ENCODE results near the gene SPATS2L. TPM values are rescaled to one million over a fixed set of nuclear protein-coding genes. Genes with fewer than 3 reads are reported as not detected.

The SPATS2L gene
- total RNA-seq, 6 donors from 2014 or later: 57.6 to 127 (median 80.4) TPM

DNA sequence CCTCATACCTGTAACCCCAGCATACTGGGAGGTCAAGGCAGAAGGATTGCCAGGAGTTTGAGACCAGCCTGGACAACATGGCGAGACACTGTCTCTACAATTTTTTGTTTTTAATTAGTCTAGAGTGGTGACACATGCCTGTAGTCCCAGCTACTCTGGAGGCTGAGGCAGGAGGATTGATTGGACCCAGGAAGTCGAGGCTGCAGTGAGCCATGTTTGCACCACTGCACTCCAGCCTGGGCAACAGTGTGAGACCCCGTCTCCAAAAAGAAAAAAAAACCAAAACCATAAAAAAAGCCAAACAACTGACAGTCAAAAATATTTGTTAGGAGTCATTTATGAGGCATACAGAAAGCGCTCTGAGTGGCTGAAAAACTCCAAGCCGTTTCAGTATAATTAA is 107.9 kb downstream of the SPATS2L start:
- TF ChIP-seq POLR2AphosphoS5 (IDR thresholded peaks at IDR 0.05): no peak
- no peak for TF ChIP-seq POLR2A (IDR thresholded peaks at IDR 0.05)
- TF ChIP-seq, protein P1, sequence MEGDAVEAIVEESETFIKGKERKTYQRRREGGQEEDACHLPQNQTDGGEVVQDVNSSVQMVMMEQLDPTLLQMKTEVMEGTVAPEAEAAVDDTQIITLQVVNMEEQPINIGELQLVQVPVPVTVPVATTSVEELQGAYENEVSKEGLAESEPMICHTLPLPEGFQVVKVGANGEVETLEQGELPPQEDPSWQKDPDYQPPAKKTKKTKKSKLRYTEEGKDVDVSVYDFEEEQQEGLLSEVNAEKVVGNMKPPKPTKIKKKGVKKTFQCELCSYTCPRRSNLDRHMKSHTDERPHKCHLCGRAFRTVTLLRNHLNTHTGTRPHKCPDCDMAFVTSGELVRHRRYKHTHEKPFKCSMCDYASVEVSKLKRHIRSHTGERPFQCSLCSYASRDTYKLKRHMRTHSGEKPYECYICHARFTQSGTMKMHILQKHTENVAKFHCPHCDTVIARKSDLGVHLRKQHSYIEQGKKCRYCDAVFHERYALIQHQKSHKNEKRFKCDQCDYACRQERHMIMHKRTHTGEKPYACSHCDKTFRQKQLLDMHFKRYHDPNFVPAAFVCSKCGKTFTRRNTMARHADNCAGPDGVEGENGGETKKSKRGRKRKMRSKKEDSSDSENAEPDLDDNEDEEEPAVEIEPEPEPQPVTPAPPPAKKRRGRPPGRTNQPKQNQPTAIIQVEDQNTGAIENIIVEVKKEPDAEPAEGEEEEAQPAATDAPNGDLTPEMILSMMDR (IDR thresholded peaks at IDR 0.05): no peak
- no peak for TF ChIP-seq EP300 (IDR thresholded peaks at IDR 0.05)
- Histone ChIP-seq H3K4me3 (no peak overlapping the region), H3K36me3 (peaks cover 0 to 7% (median 4%) of the 10 kb centered on the region in 4 donors), H3K27ac (no peak overlapping the region), H3K4me1 (no peaks in the 10 kb centered on the region), H3K27me3 (no peaks in the 10 kb centered on the region), H3K9me3 (no peaks in the 10 kb centered on the region)
- no peak for ATAC-seq (ENCODE audit: low FRiP score in 2 of 2)
- no peak for DNase-seq
- WGBS, 2 donors: 93 to 95% methylated on average over 5 of the region's 5 CpGs

GRCh38 chr2:200415455-200415854 is 109.0 kb downstream of the SPATS2L start:
- no peak overlapping the region for H3K27ac ChIP-seq
- no peak overlapping the region for H3K4me3 ChIP-seq
- H3K9me3 ChIP-seq: no peaks in the 10 kb centered on the region
- no peaks in the 10 kb centered on the region for H3K27me3 ChIP-seq
- DNase-seq (no peak), ATAC-seq (ENCODE audit: low FRiP score in 2 of 2) (no peak)
- TF ChIP-seq, protein P1 (IDR thresholded peaks at IDR 0.05): no peak
- no peak for TF ChIP-seq POLR2AphosphoS5 (IDR thresholded peaks at IDR 0.05)
- no peak for TF ChIP-seq EP300 (IDR thresholded peaks at IDR 0.05)
- no peak for TF ChIP-seq POLR2A (IDR thresholded peaks at IDR 0.05)
- no peaks in the 10 kb centered on the region for H3K4me1 ChIP-seq
- H3K36me3 ChIP-seq: peaks cover 0 to 18% (median 11%) of the 10 kb centered on the region in 4 donors
- WGBS, 2 donors: 96 to 97% methylated on average over 2 of the region's 2 CpGs

- 89% methylated on average over 8 of the region's 8 CpGs for WGBS, 2 donors
- Histone ChIP-seq H3K27ac (no peak overlapping the region), H3K4me1 (no peaks in the 10 kb centered on the region), H3K4me3 (no peak overlapping the region), H3K36me3 (peaks cover 0 to 32% (median 16%) of the 10 kb centered on the region in 4 donors), H3K9me3 (no peaks in the 10 kb centered on the region), H3K27me3 (no peaks in the 10 kb centered on the region)
- DNase-seq: no peak
- TF ChIP-seq POLR2A (IDR thresholded peaks at IDR 0.05) (no peak), EP300 (IDR thresholded peaks at IDR 0.05) (no peak), POLR2AphosphoS5 (IDR thresholded peaks at IDR 0.05) (no peak)
- TF ChIP-seq, protein P1 (IDR thresholded peaks at IDR 0.05): no peak
- ATAC-seq (ENCODE audit: low FRiP score in 2 of 2): no peak
These were observed 110.4 kb downstream of the SPATS2L start for GRCh38 chr2:200416878-200417277.

DNA sequence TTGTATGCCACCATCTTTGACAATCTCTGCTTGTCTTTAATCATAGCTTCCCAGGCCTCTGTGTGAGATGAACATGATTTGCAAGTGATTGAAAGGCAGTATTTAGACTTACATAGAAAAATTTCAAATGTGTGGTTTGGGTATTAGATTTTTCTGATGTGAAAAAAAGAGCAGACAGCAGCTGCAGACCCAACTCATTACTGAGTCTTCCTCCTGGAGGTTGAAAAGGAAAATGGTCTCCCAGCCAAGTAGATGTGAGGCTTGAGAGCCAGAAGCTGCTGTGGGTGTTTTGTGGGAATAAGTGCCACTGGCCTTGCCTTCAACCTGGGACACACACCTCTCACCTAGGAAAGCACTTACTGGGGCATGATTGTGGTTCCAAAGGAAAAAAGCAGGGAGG is 110.9 kb downstream of the SPATS2L start:
- Histone ChIP-seq H3K4me1 (no peaks in the 10 kb centered on the region), H3K9me3 (no peaks in the 10 kb centered on the region), H3K27me3 (no peaks in the 10 kb centered on the region), H3K36me3 (peaks cover 0 to 32% (median 17%) of the 10 kb centered on the region in 4 donors), H3K27ac (no peak overlapping the region), H3K4me3 (no peak overlapping the region)
- ATAC-seq (ENCODE audit: low FRiP score in 2 of 2) (no peak), DNase-seq (no peak)
- TF ChIP-seq POLR2AphosphoS5 (IDR thresholded peaks at IDR 0.05) (no peak), POLR2A (IDR thresholded peaks at IDR 0.05) (no peak), EP300 (IDR thresholded peaks at IDR 0.05) (no peak)
- TF ChIP-seq, protein P1 (IDR thresholded peaks at IDR 0.05): no peak

DNA sequence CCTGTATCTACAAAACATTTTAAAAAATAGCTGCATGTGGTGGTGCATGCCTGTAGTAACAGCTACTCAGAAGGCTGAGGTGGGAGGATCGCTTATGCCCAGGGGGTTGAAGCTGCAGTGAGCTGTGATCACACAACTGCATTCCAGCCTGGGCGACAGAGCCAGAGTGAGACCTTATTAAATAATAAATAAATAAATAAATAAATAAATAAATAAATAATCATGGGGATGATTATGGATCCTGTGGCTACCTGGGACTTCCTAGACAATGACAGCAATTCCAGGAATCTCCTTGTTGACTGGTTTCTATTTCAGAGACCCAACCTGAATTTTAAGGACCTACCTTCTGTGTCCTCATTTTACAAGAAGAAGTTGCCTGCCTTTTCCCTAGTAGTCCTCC is 111.9 kb downstream of the SPATS2L start:
- Histone ChIP-seq H3K36me3 (peaks cover 0 to 32% (median 17%) of the 10 kb centered on the region in 4 donors), H3K27ac (no peak overlapping the region), H3K4me1 (no peaks in the 10 kb centered on the region), H3K27me3 (no peaks in the 10 kb centered on the region), H3K9me3 (no peaks in the 10 kb centered on the region), H3K4me3 (no peak overlapping the region)
- WGBS, 2 donors: 98 to 100% methylated on average over 2 of the region's 2 CpGs
- no peak for TF ChIP-seq POLR2AphosphoS5 (IDR thresholded peaks at IDR 0.05)
- TF ChIP-seq EP300 (IDR thresholded peaks at IDR 0.05): no peak
- ATAC-seq (ENCODE audit: low FRiP score in 2 of 2) (no peak), DNase-seq (no peak)
